HG03558 (cell line): ENCODE results near the gene ZNF35.
A peak's percentile ranks its signal among the peaks of the same experiment; 100 is the strongest.
"Not testable (repeated sequence)": the region's sequence is repeated elsewhere in the genome, so short reads cannot be mapped to it uniquely, and the experiment has no call there.

Source experiments
- ATAC-seq: cut with Tn5 transposase; IDR thresholded peaks from one replicate; pipeline ENCODE4 v1.9.1; 2021; ENCODE audit warnings: moderate number of reproducible peaks; ENCODE audit not compliant: unreplicated experiment; ENCODE audit errors: extremely low read depth

Gene ZNF35

DNA sequence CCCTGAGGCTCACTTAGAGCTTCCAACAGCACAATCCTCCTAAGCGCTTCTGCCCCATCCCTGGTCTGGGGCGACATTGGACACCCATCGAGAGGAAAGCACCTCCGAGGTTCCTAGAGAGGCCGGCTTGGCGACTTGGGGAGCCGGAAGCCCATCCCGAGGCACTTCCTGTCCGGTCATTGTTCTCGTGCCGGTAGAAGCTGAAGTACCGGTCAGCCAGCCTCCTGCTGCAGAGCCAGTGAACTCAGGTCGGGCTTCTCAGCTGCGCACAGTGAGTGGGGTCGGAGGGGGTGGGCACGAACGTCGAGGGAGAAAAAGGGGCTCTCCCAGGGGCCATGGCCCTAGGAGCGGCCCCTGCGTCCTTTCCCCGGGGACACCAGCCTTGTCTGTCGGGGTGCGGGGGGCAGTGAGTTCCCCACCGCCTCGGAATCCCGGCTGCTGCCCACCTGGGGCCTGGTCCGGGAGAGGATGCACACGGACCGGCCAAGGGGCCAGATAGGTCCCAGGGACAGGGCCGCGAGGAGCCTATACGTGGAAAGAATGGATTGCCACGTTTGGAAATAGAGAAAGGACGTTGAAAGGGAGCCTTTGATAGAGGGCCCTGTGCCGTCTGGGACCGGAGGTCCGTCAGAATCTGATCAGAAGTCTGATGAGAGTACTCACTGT is at the start of gene ZNF35:
TSS of gene ZNF35 (plus strand) at position 169 of the 666 bp plus-strand sequence. CDS start 2,336 bp downstream, outside the sequence.
- peak; percentile 86 for ATAC-seq

DNA sequence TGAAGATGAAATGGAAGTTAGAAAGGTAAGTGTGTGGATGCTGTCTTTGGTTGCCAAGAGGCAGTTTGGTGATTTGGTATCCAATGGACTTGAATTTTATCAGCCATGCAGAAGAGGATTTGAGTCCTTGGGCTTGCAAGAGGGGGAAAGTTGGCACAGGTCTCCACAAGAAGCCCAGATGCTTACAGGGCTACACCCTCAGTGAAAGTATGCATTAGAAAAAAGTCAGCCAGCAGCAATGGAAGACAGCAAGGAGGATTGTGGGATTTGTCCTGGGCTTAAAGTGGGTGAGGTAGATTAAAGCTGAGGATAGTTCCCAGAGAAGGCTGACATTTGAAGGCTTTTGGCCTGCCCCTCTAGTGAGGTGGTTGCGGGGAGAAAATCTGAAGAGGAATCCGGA is 46.8 kb upstream of the ZNF35 start:
- ATAC-seq: no peak

DNA sequence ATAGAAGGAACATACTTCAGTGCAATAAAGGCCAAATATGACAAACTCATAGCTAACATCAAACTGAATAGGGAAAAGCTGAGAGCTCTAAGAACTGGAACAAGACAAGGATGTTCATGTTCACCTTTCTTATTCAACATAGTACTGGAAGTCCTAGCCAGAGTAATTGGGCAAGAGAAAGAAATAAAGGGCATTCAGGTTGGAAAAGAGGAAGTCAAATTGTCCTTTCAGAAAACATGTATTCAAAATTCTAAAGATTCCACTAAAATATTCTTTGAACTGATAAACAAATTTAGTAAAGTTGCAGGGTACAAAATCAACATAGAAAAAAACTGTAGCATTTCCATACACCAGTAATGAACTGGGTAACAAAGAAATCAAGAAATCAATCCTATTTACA is 35.9 kb upstream of the ZNF35 start:
- ATAC-seq: no peak

DNA sequence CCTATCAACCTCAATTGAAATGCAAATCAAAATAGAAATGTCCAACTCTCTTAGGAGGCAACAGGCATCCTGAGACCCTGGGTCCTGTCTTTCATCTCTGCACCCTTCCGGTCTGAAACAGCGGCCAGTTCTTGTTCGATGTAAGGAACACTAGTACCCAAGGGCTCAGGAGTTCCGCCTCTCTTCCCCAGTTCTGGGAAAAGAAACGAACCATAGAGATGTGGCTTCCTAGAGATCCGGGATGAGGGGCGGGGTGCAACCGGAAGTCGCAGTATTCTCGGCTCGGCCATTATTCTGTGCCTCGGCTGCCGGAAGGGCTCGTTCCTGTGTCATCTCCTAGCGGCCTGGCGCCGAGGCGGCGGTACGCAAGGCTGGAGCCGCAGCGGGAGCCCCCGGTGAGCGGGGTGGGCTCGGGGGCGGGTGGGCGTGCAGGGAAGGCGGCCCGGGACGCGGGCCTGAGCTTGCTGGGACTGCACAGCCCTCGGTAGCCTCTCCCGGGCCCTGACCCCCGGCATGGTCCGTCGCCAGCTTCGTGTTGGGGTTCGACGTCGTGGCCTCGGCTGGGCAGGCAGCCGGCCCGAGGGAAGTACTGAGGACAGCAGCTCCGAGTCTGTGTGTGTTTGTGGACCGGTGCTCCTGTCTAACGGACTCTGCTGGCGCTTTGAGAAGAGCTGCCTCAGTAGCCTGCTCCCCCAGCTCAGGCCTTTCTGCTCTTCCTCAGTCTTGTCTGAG is 23.6 kb upstream of the ZNF35 start, which contains the start of gene ZNF197:
TSS of gene ZNF197 (plus strand) at position 288 of the 732 bp plus-strand sequence. CDS start 4,119 bp downstream, outside the sequence.
- ATAC-seq: peak; percentile 62

DNA sequence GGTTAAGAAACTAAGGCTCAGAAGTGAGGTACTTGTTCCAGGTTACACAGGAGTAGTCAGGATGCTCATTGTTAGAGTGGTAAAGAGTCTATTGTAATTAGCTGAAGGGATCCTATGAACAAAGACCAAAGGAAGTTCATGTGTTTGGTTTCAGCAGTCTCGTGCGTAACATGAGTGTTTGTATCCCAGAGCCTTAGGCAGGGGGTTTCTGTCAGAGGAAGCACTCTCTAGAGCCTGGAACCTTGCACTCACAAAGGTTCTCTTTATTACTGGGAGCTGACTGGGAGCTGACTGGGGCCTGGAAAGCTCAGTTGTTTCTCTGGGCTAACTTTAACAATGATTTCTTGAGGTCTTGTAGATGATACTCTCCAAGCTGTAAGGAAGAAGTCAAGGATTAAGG is 19.8 kb upstream of the ZNF35 start:
- ATAC-seq: no peak

DNA sequence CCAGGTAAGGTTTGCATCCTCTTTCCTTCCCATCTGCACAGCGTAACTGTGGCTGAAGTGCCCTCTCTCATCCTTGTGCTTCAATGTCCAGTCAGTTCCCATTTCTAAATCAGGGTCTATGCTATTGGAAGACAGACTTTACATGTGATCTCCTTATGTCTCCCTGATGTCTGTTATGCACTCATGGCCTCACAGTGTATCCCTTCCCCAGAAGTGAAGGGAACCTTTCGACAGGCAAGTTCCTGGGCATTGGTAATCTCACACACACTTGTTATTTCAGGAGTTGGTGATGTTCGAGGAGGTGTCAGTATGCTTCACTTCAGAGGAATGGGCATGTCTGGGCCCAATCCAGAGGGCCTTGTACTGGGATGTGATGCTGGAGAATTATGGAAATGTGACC is 16.3 kb upstream of the ZNF35 start:
- no peak for ATAC-seq

DNA sequence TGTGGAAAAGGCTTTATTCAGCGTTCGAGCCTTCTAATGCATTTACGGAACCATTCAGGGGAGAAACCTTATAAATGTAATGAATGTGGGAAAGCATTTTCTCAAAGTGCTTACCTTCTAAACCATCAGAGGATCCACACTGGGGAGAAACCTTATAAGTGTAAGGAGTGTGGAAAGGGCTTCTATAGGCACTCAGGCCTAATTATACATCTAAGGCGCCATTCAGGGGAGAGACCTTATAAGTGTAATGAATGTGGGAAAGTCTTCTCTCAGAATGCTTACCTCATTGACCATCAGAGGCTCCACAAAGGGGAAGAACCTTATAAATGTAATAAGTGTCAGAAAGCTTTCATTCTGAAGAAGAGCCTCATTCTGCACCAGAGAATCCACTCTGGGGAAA is 6.2 kb upstream of the ZNF35 start:
- ATAC-seq: no peak

DNA sequence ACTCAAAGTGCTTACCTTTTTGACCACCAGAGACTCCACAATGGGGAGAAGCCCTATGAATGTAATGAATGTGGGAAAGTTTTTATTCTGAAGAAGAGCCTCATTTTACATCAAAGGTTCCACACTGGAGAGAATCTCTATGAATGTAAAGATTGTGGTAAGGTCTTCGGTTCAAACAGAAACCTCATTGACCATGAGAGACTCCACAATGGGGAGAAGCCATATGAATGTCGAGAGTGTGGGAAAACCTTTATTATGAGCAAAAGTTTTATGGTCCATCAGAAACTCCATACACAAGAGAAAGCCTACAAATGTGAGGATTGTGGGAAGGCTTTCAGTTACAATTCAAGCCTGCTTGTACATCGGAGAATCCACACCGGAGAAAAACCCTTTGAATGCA is 5.5 kb upstream of the ZNF35 start:
- ATAC-seq: no peak

DNA sequence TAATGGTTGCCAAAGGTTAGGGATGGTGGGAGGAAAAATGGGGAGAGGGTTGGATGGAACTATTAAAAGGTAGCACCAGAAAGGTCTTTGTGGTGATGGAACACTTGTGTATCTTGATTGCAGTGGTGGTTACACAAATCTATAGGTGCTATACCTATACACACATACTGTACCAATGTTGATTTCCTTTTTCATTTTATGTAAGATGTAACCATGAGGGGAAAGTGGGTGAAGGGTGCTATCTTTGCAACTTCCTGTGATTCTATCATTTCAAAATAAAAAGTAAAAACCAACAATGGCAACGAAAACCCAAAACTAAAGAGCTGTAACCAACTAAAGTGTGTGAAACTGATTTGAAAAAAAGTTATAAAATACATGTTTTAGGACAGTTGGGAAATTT is 761 bp upstream of the ZNF35 start:
- ATAC-seq: no peak

DNA sequence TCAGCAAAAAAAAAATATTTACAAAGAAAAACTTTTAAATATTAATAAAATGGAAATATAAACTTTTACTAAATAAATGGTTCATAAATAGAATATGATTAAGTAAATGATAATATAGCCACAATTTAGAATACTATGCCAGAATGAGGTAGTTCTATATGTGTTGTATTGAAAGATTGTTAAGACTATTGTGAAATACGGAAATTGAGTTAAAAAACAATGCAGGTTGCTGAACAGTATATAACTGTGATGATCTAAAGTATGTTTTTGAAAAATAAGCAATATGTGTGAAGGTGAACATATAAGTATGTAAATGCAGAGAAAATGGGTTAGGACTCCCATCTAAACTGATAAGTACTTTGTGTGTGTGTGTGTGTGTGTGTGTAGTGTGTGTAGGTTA is 1.2 kb downstream of the ZNF35 start:
- ATAC-seq: no peak

DNA sequence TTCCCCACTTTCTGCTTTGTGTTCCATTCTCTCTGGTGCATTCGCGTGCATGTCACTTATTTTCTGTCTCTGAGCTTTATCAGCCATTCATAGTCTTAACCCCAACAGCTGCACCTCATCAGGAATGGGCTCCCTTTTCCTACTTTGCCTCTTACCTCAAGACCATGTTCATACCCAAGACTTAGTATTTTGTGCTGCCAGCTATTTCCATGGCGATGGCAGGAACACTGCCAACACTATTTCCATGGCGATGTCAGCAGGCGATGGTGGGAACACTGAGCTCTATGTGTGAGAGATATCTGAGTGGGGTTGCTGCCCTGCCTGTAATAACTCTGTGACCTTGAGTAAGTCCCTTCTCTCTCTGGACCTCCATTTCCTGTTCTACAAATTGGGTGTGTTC is 5.5 kb downstream of the ZNF35 start:
- ATAC-seq: no peak

DNA sequence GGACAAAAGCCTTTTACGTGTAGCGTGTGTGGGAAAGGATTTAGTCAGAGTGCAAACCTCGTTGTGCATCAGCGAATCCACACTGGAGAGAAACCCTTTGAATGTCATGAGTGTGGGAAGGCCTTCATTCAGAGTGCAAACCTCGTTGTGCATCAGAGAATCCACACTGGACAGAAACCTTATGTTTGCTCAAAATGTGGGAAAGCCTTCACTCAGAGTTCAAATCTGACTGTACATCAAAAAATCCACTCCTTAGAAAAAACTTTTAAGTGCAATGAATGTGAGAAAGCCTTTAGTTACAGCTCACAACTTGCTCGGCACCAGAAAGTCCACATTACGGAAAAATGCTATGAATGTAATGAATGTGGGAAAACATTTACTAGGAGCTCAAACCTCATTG is 10.5 kb downstream of the ZNF35 start:
- ATAC-seq: no peak

DNA sequence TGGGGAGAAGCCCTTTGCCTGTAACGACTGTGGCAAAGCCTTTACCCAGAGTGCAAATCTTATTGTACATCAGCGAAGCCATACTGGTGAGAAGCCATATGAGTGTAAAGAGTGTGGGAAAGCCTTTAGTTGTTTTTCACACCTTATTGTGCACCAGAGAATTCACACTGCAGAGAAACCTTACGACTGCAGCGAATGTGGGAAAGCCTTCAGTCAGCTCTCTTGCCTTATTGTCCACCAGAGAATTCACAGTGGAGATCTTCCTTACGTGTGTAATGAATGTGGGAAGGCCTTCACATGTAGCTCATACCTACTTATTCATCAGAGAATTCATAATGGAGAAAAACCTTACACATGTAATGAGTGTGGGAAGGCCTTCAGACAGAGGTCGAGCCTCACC is 10.9 kb downstream of the ZNF35 start:
- no peak for ATAC-seq

DNA sequence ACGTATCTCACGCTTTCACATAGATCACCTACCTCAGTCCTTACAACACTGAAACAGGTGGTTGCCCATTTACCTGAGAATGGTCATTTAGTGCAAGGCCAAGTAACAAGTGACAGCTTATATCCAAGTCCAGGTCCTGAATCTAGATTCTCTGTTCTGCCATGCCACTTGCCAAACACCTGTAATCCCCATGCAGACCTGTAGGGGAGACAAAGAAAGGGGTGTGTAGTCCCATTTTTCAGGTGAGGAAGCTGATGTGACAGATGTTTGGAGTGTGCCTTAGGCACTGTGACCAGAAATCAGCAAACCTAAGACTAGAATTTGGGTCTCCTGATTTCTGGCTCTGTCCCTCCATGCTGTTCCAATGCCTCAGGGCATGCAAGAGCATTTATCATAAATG is 12.7 kb downstream of the ZNF35 start:
- ATAC-seq: no peak

DNA sequence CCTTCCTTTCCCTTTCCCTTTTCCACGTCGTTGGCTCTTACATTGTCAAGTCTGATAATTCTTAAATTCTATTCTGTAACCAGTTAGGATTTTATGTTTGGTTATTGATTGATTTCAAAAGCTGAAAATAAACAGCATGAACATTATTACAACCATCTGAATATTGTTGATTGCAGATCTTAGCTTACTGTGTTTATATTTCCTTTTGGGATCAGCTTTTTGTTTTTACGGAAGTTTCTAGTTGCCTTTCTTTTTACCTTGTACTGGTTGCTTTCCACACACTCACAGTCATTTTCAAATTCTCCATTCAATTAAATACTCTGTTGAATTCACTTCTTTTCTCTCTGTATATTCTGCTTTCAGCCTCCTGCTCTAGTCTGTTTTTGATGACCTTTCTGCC is 16.6 kb downstream of the ZNF35 start:
- ATAC-seq: no peak

DNA sequence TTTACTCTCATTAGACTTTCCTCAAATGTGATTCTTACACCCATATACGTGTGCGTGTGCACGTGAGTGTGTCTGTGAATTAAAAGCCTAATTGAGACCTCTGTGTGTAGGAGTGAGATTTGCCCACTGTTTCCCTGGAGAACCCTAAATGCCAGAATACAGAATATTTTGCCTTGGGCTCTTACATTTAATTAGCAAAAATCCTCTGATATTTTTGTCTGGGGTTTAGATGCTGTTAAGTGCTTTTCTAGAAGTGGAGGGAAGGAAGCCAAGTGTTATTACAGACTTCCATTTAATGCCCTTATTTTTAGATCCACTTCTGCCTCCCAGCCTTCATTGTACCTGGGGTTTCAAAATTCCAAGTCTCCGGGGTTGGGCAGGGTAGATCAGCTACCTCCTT is 17.8 kb downstream of the ZNF35 start:
- ATAC-seq: no peak

DNA sequence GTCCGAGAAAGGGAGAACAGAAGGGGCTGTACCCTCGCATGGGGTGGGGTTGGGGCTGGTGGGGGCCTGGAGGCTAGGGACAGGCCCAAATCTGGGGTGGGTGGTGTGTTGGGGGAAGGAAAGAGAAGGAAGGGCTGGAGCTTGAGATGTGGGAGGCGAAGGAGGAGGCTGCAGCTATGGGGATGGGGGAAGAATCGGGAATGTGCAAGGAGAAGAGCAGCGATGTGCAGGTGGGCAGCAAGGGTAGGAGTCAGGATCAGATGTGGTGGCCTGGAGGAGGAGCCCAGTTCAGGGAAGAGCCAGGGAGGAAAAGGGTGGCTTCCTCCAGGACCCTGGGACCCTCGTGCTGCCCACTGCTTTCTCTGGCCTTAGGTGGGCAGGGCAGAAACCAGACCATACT is 21.2 kb downstream of the ZNF35 start:
- ATAC-seq: no peak

DNA sequence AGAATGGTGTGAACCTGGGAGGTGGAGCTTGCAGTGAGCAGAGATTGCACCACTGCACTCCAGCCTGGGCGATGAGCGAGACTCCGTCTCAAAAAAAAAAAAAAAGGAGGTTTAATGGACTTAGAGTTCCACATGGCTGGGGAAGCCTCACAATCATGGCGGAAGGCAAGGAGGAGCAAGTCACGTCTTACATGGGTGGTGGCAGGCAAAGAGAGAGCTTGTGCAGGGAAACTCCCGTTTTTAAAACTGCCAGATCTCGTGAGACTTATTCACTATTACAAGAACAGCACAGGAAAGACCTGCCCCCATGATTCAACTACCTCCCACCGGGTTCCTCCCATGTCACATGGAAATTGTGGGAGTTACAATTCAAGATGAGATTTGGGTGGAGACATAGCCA is 24.9 kb downstream of the ZNF35 start:
- ATAC-seq: not testable (repeated sequence)

DNA sequence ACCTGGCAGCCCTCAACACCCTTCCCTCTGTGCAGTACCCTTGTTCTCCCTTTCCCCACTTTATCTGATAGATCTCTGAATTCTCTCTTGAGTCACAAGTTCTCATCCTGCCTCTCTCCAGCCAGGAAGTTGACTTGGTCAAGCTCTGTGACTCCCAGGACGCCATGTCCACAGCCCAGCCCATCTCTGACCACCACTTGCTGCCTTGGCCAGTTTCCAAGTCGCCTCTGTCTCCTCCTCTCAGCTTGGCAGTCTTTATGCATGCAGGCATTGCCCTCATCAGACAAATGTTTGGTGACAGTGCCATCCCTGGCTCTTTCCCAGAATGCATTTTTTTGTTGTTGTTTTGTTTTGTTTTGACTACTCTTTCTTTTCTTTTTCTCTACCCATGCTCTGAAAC is 25.7 kb downstream of the ZNF35 start:
- no peak for ATAC-seq

DNA sequence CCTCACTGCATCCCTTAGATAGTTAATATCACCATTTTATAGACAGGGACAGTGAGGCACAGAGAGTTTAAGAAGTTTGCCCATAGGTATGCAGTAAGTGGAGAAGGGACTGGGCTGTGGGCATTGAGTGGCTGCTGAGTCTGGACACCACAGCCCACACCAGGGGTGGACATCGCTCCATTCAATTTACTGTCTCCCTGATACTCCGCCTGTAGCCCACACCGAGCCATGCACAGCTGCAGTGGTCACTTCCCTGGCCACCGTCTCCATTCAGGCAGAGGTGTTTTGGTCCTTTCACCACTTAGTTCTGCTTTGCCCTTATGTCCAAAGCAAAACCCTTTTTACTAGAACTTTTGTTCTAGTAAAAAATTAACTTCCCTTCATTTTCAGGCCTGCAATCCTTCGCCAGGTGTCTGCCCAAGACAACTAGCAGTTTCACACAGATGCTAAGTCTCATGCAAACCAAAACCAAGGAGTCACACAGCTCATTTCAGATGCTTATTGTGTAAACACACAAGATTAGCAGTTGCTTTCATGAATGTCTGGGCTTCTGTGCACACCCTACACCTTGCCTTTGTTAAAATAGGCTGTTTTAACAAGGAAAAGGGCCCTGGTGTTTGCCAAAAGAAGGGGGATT is 30.1 kb downstream of the ZNF35 start:
- ATAC-seq: no peak

DNA sequence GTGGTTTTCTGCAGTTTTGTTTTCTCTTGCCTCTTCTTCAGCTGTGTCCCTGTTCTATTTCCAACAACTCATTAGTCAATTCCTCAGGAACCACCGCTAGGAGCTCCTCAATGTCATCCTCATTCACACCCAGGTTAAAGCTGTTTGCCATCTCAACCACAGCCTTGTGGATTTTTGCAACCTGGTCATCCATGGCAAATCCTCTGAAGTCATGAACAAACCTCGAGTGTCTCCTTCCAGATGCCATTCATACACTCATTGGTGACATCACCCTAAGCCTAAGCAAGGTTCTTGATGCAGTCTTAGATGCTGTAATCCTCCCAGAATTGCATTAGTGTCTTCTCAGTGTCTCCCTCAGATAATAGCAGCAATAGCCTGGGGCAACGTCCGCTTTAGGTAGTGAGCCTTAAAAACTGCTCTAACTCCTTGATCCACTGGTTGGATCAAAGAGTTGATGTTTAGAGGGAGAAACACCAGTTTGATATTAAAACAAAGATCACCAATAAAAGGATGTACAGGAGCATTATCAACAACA is 32.5 kb downstream of the ZNF35 start:
- no peak for ATAC-seq
